K562 (cell line): ENCODE measurements around the gene ADARB2. TPM values are rescaled to one million over a fixed set of nuclear protein-coding genes. Genes with fewer than 3 reads are reported as not detected.

ENCODE experiments used
- ARHGAP35 ChIP-seq: fragments of 450-650 bp; IDR thresholded peaks from 2 replicates; pipeline ENCODE4 v1.6.1; 2018; ENCODE audit not compliant: partially characterized antibody
- BACH1 ChIP-seq: fragments of 200-800 bp; sonication (Bioruptor generic); IDR thresholded peaks from 2 replicates; pipeline ENCODE4 v1.6.1; 2016; ENCODE audit warnings: missing genetic modification characterization, missing compliant biosample characterization
- CTBP1 ChIP-seq: fragments of 450-650 bp; IDR thresholded peaks from 2 replicates; pipeline ENCODE4 v1.6.1; 2016; ENCODE audit warnings: borderline replicate concordance
- LEF1 ChIP-seq: fragments of 450-650 bp; IDR thresholded peaks from 2 replicates; pipeline ENCODE4 v1.6.1; 2016; ENCODE audit warnings: mild to moderate bottlenecking
- MAFK ChIP-seq: IDR thresholded peaks from 2 replicates; pipeline ENCODE4 v1.6.1; 2011; ENCODE audit warnings: low read length, improper control_type of control experiment
- ZNF197 ChIP-seq: fragments of 200-800 bp; sonication (Bioruptor generic); IDR thresholded peaks from 2 replicates; pipeline ENCODE4 v1.6.1; 2016; ENCODE audit warnings: low read depth, missing genetic modification characterization, missing compliant biosample characterization
- ZNF316 ChIP-seq: fragments of 450-650 bp; IDR thresholded peaks from 2 replicates; pipeline ENCODE4 v1.6.1; 2016
- ZNF347 ChIP-seq: fragments of 450-650 bp; formaldehyde crosslinking; IDR thresholded peaks from 2 replicates; pipeline ENCODE4 v1.4.0; 2020; ENCODE audit warnings: low read depth, mild to moderate bottlenecking, moderate library complexity
- ZNF518B ChIP-seq: fragments of 250-450 bp; sonication (Bioruptor Pico); IDR thresholded peaks from 2 replicates; pipeline ENCODE4 v1.5.0; 2021; ENCODE audit warnings: mild to moderate bottlenecking, moderate library complexity
- ZNF561 ChIP-seq: fragments of 450-650 bp; formaldehyde crosslinking; conservative IDR thresholded peaks from 2 replicates; pipeline ENCODE4 v1.4.0; 2020; ENCODE audit warnings: mild to moderate bottlenecking, moderate library complexity
- polyA plus RNA-seq, 8 experiments: library from polyadenylated mRNA; depleted of rRNA in 4 of 8; stranded (reverse) in 5 of 8; unstranded in 3 of 8; fragments of >200 nt; fragmentation: Nextera tagmentation in 2 of 8; fragmentation: Illumina TruSeq in 1 of 8; extraction: Ambion mirVana in 2 of 8; extraction: Trizol in 1 of 8; gene quantifications; 2 replicates each; pipeline versions ENCODE4 v1.2.1 to v1.2.3, GENCODE V29; 2011 to 2014; ENCODE audit warnings: inconsistent platforms in 1 of 8, missing spikeins in 1 of 8
- total RNA-seq, 7 experiments: library from RNA; depleted of rRNA in 6 of 7; stranded (reverse); fragments of >200 nt in 6 of 7; fragmentation: Illumina TruSeq in 2 of 7; extraction: Trizol in 2 of 7; gene quantifications; 2 replicates each; pipeline versions ENCODE4 v1.2.1 to v1.2.3, GENCODE V29; 2011 to 2021; ENCODE audit warnings: low replicate concordance in 1 of 7
- TF ChIP-seq, protein P1 (sequence below), 2 experiments: fragments of 450-650 bp in 1 of 2; sonication (generic) in 1 of 2; formaldehyde crosslinking in 1 of 2; IDR thresholded peaks in 1 of 2; conservative IDR thresholded peaks in 1 of 2; 2 replicates each; pipeline versions ENCODE4 v1.6.1 to v1.8.1; 2016 to 2023; ENCODE audit warnings: mild to moderate bottlenecking in 2 of 2, moderate library complexity in 2 of 2, inconsistent platforms in 1 of 2, missing genetic modification reagents in 1 of 2
- TF ChIP-seq, protein P2 (sequence below), 3 experiments: IDR thresholded peaks in 2 of 3; conservative IDR thresholded peaks in 1 of 3; 2 replicates each; pipeline ENCODE4 v1.5.1; 2011 to 2012; ENCODE audit warnings: low read length in 3 of 3, mild to moderate bottlenecking in 3 of 3, control low read depth in 2 of 3, improper control_type of control experiment in 1 of 3, inconsistent platforms in 1 of 3, low read depth in 1 of 3, mixed read lengths in 1 of 3, moderate library complexity in 1 of 3; ENCODE audit not compliant: insufficient read depth in 2 of 3

The ADARB2 gene
- total and polyA plus RNA-seq, 9 of the 15 experiments (the other 6 are each of a cell fraction or from before 2014, with no cell fraction given) = not detected

GRCh38 chr10:1498746-1499358, 238.5 kb downstream of the ADARB2 start (continued):
- TF ChIP-seq ZNF197 (CRISPR knock-in tag) (no peak), CTBP1 (no peak), MAFK (no peak), ZNF518B (CRISPR knock-in tag) (no peak), ZNF316 (peak; percentile 30), ZNF347 (CRISPR knock-in tag) (no peak), BACH1 (no peak), ZNF561 (no peak), LEF1 (peak; percentile 72), ARHGAP35 (peak; percentile 94)
- TF ChIP-seq, protein P1, sequence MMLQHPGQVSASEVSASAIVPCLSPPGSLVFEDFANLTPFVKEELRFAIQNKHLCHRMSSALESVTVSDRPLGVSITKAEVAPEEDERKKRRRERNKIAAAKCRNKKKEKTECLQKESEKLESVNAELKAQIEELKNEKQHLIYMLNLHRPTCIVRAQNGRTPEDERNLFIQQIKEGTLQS (IDR thresholded peaks at IDR 0.05) = peak; percentile 69
- TF ChIP-seq, protein P1 (CRISPR knock-in tag; conservative IDR thresholded peaks at IDR 0.05) = no peak
- TF ChIP-seq, protein P2, sequence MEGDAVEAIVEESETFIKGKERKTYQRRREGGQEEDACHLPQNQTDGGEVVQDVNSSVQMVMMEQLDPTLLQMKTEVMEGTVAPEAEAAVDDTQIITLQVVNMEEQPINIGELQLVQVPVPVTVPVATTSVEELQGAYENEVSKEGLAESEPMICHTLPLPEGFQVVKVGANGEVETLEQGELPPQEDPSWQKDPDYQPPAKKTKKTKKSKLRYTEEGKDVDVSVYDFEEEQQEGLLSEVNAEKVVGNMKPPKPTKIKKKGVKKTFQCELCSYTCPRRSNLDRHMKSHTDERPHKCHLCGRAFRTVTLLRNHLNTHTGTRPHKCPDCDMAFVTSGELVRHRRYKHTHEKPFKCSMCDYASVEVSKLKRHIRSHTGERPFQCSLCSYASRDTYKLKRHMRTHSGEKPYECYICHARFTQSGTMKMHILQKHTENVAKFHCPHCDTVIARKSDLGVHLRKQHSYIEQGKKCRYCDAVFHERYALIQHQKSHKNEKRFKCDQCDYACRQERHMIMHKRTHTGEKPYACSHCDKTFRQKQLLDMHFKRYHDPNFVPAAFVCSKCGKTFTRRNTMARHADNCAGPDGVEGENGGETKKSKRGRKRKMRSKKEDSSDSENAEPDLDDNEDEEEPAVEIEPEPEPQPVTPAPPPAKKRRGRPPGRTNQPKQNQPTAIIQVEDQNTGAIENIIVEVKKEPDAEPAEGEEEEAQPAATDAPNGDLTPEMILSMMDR (IDR thresholded peaks at IDR 0.05 in 2 of 3, conservative IDR thresholded peaks at IDR 0.05 in 1 of 3; ENCODE audit: insufficient read depth in 2 of 3, low read depth in 1 of 3, low read length in 3 of 3) = no peak
- TF ChIP-seq, all 486 proteins: peak for 11
